ENCODE results near the gene RNASE7. TPM values are rescaled to one million over a fixed set of nuclear protein-coding genes. Genes with fewer than 3 reads are reported as not detected.

RNASE7 gene
- total RNA-seq, 1 experiment from 2014 or later: not detected

DNA sequence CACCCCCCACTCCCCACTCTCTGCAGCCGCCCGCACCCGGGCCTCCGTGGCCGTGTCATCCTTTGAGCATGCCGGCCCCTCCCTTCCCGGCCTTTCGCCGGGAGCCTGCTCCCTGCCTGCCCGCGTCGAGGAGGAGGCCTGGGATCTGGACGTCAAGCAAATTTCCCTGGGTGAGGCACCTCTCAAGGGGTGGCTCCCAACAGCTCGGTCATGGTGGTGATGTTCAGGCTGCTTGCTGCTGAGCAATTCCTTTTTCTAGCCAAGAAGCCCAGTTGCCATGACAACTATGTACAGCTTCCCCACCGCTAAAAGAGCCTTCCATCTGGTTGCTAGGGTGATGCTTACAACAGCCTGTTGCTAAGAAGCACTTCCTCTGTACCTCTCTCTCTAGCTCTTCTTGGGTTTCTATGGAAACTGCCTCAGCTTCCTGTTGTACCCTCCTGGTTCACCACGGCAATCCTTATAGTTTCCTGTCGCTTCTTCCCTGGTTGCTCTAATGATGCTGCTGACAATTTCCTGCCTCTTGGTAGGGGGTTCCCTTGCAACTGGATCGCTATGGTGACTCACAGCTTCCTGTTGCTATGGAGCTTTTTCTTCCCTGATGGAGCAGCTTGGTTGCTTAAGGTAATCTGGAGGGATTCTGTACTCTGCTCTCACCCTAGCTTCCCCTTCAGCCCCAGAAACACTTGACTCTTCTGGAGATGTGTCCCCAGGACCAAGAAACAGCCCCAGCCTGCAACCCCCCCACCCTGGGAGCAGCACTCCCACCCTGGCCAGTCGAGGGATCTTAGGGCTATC lies 45.3 kb downstream of the RNASE7 start:
- Histone ChIP-seq H3K36me3 (ENCODE audit: low read depth, low read length) (no peaks in the 10 kb centered on the region), H3K4me1 (ENCODE audit: insufficient read depth, low read length) (no peaks in the 10 kb centered on the region), H3K4me3 (ENCODE audit: low read length) (no peak overlapping the region), H3K9me2 (replicated peaks; ENCODE audit: low read length) (no peaks in the 10 kb centered on the region), H3K9ac (ENCODE audit: low read length) (no peak overlapping the region), H2AFZ (ENCODE audit: low read length) (no peak overlapping the region), H3K9me3 (ENCODE audit: low read length) (no peaks in the 10 kb centered on the region), H3F3A (ENCODE audit: low read length, unreplicated experiment) (no peaks in the 10 kb centered on the region), H3K27me3 (ENCODE audit: low read length) (no peaks in the 10 kb centered on the region), H4K20me1 (ENCODE audit: low read length) (no peaks in the 10 kb centered on the region), H3K79me2 (ENCODE audit: low read length) (no peaks in the 10 kb centered on the region), H3K27ac (ENCODE audit: low read length) (no peak overlapping the region), H3K4me2 (ENCODE audit: low read length) (no peak overlapping the region)
- CTCF ChIA-PET: interaction anchor here (0.6 kb wide), 1 partner anchor 21 kb away, joined by 3 read pairs; no protein-coding TSS in a partner anchor
- DNase-seq (peak; percentile 53), ATAC-seq (peak; percentile 49)
- no TSS peak for BruUV-seq (replicated peaks)
- POLR2A ChIA-PET (ENCODE audit: unreplicated experiment): interaction anchor here (0.7 kb wide), 1 partner anchor 478 kb away, joined by 7 read pairs; no protein-coding TSS in a partner anchor
- intact Hi-C loops (cut with micrococcal nuclease): no loop called here
- TF ChIP-seq, protein P1, sequence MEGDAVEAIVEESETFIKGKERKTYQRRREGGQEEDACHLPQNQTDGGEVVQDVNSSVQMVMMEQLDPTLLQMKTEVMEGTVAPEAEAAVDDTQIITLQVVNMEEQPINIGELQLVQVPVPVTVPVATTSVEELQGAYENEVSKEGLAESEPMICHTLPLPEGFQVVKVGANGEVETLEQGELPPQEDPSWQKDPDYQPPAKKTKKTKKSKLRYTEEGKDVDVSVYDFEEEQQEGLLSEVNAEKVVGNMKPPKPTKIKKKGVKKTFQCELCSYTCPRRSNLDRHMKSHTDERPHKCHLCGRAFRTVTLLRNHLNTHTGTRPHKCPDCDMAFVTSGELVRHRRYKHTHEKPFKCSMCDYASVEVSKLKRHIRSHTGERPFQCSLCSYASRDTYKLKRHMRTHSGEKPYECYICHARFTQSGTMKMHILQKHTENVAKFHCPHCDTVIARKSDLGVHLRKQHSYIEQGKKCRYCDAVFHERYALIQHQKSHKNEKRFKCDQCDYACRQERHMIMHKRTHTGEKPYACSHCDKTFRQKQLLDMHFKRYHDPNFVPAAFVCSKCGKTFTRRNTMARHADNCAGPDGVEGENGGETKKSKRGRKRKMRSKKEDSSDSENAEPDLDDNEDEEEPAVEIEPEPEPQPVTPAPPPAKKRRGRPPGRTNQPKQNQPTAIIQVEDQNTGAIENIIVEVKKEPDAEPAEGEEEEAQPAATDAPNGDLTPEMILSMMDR (conservative IDR thresholded peaks at IDR 0.05; ENCODE audit: low read depth, low read length): no peak
- no peak for TF ChIP-seq EZH2 (IDR thresholded peaks at IDR 0.05; ENCODE audit: low read length, unreplicated experiment)
- TF ChIP-seq EZH2phosphoT487 (IDR thresholded peaks at IDR 0.05; ENCODE audit: borderline replicate concordance, low read length): no peak

DNA sequence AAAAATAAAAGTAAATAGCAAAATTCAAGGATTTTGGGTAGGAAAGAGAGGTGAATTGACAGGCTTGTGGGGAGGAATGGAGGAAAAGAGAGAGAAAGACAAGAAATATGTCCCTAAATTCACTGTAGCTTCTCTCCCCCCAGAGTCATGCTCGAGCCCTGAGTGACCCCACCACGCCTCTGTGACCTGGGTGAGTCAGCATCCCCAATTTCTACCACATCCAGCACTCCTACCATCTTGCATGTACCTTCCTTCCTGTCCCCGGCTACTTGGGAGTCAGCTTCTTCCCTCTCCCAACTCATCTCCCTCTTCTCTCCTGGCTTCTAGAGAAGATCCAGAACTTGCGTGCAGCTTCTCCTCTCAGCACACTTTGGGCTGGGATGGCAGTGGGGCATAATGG lies 46.5 kb downstream of the RNASE7 start:
- Histone ChIP-seq H3K9ac (ENCODE audit: low read length) (no peak overlapping the region), H3K4me2 (ENCODE audit: low read length) (no peak overlapping the region), H3K27me3 (ENCODE audit: low read length) (no peaks in the 10 kb centered on the region), H2AFZ (ENCODE audit: low read length) (no peak overlapping the region), H3K9me2 (replicated peaks; ENCODE audit: low read length) (no peaks in the 10 kb centered on the region), H3K79me2 (ENCODE audit: low read length) (no peaks in the 10 kb centered on the region), H4K20me1 (ENCODE audit: low read length) (no peaks in the 10 kb centered on the region), H3K9me3 (ENCODE audit: low read length) (no peaks in the 10 kb centered on the region), H3F3A (ENCODE audit: low read length, unreplicated experiment) (no peaks in the 10 kb centered on the region), H3K36me3 (ENCODE audit: low read depth, low read length) (no peaks in the 10 kb centered on the region), H3K4me3 (ENCODE audit: low read length) (no peak overlapping the region), H3K4me1 (ENCODE audit: insufficient read depth, low read length) (no peaks in the 10 kb centered on the region), H3K27ac (ENCODE audit: low read length) (no peak overlapping the region)
- no TSS peak for BruUV-seq (replicated peaks)
- intact Hi-C loops (cut with micrococcal nuclease): no loop called here
- ATAC-seq (no peak), DNase-seq (no peak)
- CTCF ChIA-PET: interaction anchor here (1.2 kb wide), 1 partner anchor 22 kb away, joined by 3 read pairs; no protein-coding TSS in a partner anchor
- TF ChIP-seq, protein P1 (conservative IDR thresholded peaks at IDR 0.05; ENCODE audit: low read depth, low read length): no peak
- TF ChIP-seq EZH2 (IDR thresholded peaks at IDR 0.05; ENCODE audit: low read length, unreplicated experiment) (no peak), EZH2phosphoT487 (IDR thresholded peaks at IDR 0.05; ENCODE audit: borderline replicate concordance, low read length) (no peak)
- POLR2A ChIA-PET (ENCODE audit: unreplicated experiment): no interaction called here

DNA sequence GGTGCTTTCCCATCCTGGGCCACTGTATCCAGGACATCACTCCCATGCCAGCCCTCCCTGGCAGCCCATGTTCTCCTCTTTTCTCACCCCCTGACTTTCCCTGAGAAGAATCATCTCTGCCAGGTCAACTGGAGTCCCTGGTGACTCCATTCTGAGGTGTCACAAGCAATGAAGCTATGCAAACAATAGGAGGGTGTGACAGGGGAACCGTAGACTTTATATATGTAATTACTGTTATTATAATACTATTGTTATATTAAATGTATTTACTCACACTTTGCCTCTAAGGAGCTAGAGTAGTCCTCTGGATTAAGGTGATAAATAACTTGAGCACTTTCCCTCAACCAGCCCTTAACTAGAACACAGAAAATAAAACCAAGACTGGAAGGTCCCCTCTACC lies 47.1 kb downstream of the RNASE7 start:
- Histone ChIP-seq H3K9me2 (replicated peaks; ENCODE audit: low read length) (no peaks in the 10 kb centered on the region), H3K36me3 (ENCODE audit: low read depth, low read length) (no peaks in the 10 kb centered on the region), H3K4me2 (ENCODE audit: low read length) (no peak overlapping the region), H3K4me3 (ENCODE audit: low read length) (no peak overlapping the region), H3K79me2 (ENCODE audit: low read length) (no peaks in the 10 kb centered on the region), H2AFZ (ENCODE audit: low read length) (no peak overlapping the region), H3K9me3 (ENCODE audit: low read length) (no peaks in the 10 kb centered on the region), H3K4me1 (ENCODE audit: insufficient read depth, low read length) (no peaks in the 10 kb centered on the region), H3K9ac (ENCODE audit: low read length) (no peak overlapping the region), H3F3A (ENCODE audit: low read length, unreplicated experiment) (no peaks in the 10 kb centered on the region), H4K20me1 (ENCODE audit: low read length) (no peaks in the 10 kb centered on the region), H3K27me3 (ENCODE audit: low read length) (no peaks in the 10 kb centered on the region), H3K27ac (ENCODE audit: low read length) (no peak overlapping the region)
- CTCF ChIA-PET: interaction anchor here (0.7 to 1.2 kb wide), 2 partner anchors 21 to 22 kb away, joined by 3 read pairs; no protein-coding TSS in a partner anchor
- TF ChIP-seq, protein P1 (conservative IDR thresholded peaks at IDR 0.05; ENCODE audit: low read depth, low read length): no peak
- TF ChIP-seq EZH2 (IDR thresholded peaks at IDR 0.05; ENCODE audit: low read length, unreplicated experiment): no peak
- TF ChIP-seq EZH2phosphoT487 (IDR thresholded peaks at IDR 0.05; ENCODE audit: borderline replicate concordance, low read length): no peak
- no TSS peak for BruUV-seq (replicated peaks)
- no peak for DNase-seq
- no peak for ATAC-seq
- POLR2A ChIA-PET (ENCODE audit: unreplicated experiment): interaction anchor here (0.5 to 0.7 kb wide), 2 partner anchors 9 to 1124 kb away, joined by 3 to 18 read pairs; no protein-coding TSS in a partner anchor
- intact Hi-C loops (cut with micrococcal nuclease): no loop called here
